ENCODE data around the gene ITIH5.
A peak's percentile ranks its signal among the peaks of the same experiment; 100 is the strongest.
"Not testable (repeated sequence)": the region's sequence is repeated elsewhere in the genome, so short reads cannot be mapped to it uniquely, and the experiment has no call there.

The ITIH5 gene

GRCh38 chr10:7687228-7687907, 20.6 kb upstream of the ITIH5 start:
- DNase-seq = peak; percentile 81

DNA sequence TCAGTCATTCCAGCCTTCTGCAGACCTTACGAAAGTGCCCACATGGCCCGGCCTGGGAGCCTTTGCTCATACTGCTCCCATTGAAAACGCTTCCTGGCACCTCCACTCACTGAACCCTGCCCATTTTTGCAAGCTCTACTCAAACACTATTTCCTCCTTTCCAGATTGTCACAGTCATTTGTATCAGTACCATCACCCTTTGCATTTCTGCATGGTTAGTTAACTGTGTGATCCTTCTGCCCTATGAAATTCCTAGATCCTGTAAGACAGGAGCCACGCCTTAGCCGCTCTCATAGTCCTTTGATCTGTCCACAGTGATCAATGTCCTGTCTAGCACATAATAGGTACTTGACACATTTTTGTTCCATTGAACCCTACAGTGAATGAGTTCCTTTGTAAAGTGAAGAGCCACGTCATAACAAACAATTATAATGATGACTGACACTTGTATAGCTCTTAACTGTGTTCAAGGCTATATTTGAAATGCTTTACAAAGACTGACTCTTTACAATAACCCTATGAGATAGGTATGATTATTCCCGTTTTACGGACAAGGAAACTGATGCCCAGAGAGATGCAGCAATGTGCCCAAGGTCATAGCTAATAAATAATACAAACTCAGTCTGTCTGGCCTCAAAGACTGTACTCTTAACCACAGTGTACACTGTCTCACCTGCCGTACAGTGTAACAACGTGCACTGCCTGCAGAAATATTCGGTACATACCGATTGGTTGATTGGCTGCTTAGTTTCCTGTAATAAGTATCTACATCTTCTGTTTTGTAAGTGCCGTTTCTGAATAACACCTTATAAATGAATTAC, 19.8 kb upstream of the ITIH5 start:
- DNase-seq = no peak

DNA sequence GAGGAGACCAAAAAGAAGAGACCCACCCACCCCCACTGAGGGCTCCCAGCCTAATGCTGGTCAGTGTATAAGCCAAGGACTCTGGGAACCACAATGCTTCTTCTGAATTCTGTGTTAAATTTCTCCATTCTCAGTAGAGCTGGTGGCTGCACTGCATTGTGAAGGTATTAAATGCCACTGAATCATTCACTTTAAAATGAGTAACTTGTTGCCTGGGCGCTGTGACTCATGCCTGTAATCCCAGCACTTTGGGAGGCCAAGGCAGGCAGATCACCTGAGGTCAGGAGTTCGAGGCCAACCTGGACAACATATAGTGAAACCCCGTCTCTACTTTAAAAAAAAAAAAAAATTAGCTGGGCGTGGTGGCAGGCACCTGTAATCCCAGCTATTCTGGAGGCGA, 13.3 kb upstream of the ITIH5 start:
- not testable (repeated sequence) for DNase-seq

GRCh38 chr10:7679256-7679655, 12.5 kb upstream of the ITIH5 start:
- no peak for DNase-seq

DNA sequence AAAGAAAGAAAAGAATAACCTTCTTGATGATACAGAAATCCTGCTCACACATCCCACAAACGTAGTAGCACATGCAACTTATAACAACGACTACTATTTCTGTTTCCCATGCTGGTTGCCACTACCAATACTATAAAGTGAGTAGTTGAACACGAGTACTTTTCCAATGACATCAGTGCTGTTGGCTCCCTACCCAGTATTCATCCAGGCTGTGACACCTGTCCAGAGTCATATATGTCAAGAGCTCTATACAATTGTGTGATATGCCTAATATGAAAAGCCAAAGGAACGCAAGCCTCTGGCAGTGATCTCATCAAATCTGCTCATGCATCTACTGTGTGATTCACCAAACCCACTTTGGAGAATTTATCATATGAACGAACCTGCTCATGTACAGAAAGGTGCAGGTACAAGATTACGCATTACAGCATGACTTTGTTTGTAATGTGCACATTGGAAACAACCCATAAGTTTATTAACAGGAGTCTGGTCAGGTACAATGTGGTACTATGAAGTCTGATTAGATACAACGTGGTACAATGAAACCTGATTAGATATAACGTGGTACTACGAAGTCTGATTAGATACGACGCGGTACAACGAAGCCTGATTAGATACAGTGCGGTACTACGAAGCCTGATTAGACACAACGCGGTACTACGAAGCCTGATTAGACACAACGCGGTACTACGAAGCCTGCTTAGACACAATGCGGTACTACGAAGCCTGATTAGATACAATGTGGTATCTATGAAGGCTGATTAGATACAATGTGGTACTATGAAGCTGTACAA, 5.8 kb upstream of the ITIH5 start:
- DNase-seq = no peak

- DNase-seq = no peak
Observed at GRCh38 chr10:7670157-7670556, 3.4 kb upstream of the ITIH5 start.

- DNase-seq = peak; percentile 16
Observed at GRCh38 chr10:7667262-7668141, 736 bp upstream of the ITIH5 start.

DNA sequence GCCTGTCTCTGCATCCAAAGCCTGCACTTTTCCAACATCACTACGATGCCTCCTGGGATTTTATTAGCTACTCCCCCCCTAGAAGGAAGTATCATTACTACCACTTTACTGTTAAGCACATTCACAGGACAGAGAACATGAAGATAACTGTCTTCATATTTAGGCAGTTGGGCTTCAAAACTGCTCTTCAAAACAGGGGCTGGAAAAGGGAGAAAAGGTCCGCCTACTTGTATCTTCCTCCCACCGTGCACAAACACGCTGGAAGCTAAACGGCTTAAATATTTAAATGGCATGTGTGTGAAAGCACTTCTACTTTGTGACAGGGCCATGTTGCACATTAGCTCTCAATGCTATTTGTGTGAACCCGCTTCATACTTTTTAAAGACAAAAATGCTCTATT, 999 bp downstream of the ITIH5 start:
- DNase-seq = no peak

GRCh38 chr10:7664707-7665106, 2.1 kb downstream of the ITIH5 start:
- no peak for DNase-seq

- no peak for DNase-seq
Observed at GRCh38 chr10:7662522-7662921, 4.2 kb downstream of the ITIH5 start.

DNA sequence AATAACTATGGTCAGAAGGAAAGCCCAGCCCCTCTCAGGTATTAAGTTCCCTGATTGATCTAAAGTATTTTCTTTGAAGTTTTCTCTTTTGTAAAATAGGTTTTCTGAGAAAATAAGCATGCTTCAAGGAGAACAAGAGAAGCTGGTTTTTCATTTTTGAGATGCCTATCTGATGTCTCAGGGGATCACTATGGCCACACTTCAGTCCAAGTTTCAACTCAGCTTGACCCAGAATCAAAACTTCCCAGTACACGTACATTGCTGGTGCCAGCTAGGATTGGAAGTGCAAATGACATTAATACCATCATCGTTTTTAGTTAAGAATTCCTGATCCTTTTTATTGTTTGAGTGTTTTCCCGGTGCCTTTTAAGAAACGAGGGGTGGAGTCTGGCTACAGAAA, 7.2 kb downstream of the ITIH5 start:
- no peak for DNase-seq

DNA sequence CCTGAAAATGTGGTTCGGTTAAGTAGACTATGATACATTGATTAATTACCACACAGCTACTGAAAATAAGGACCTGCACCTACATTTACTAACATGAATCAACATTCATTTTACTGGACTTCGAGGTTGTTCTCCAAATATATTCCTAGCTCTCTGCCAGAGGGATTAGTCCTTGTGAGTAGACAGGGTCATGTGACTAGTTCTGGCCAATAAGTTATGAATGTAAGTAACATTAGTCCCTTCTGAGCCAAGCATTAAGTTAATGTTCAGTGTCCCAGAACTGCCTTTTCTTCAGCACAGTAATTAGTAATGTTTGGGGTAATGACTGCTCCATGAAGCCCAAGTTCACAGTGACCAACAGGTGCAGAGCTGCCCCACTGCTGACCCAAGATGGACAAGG, 9.2 kb downstream of the ITIH5 start:
- no peak for DNase-seq

- DNase-seq = not testable (repeated sequence)
Observed at GRCh38 chr10:7657079-7657478, 9.7 kb downstream of the ITIH5 start.

- no peak for DNase-seq
Observed at GRCh38 chr10:7651853-7652470, 14.8 kb downstream of the ITIH5 start.

DNA sequence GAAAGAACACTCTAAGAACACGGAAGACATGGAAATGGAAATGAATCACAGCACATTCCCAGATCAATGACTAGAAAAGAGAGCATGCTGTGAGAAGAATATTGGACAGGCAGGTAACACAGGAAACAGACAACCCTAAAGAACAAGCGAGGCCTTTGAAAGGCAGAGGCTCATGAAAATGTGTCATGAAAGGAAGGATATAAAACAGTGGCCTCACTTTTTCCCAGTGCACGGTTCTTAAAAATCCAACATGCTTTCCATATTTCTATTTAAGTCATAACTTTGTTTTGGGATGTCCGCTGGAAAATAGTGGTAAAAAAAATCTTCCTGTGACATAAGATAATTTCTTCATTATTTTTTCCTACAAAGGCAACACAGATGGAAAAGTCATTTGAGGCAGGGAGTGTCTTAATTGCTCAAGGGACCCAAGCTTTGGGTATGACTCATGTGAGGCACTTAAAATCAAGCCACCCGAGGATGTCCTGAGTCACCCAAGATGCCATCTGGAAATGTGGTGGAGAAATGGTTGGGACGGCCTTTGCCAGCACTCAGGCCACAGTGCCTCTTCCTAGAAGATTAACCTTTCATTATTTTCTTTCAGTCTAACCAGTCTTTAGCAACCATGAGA, 17.0 kb downstream of the ITIH5 start:
- no peak for DNase-seq

- no peak for DNase-seq
Observed at GRCh38 chr10:7647062-7647664, 19.6 kb downstream of the ITIH5 start.

- DNase-seq = no peak
Observed at GRCh38 chr10:7642491-7643011, 24.2 kb downstream of the ITIH5 start.

DNA sequence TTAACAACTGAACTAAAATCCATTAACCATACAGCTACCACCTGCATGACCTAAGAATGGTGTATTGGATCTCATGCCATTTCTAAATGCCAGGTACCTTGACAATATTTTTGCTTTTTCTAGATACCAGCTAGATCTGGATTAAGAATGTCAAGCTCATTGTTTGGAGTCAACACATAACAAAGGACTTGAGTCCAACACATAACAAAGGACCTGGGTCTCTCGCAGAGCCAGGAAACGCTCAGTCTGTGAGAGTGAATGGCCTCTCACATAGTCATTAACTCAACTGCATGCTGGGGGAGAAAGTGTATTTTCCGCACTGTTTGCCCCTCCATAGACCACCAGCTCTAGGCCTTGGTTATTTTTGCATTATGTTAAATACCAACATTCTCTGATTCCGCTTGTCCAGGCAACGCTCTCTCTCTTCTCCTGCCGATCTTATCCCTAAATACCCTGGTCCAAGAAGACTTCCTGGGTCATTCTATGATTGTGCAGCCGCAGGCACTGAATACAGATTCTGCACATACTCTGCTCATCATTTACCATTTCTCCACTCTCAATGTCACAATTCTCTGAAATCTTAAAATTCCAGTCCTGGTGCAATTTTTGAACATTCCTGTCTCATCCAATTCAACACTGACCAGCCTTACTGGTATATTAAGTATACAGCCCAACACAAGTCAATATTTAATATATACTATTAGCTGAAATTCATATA, 31.2 kb downstream of the ITIH5 start:
- no peak for DNase-seq

GRCh38 chr10:7634142-7634894, 32.4 kb downstream of the ITIH5 start:
- no peak for DNase-seq

Data from CD4-positive, alpha-beta T cell treated with Interleukin-17A for 4 hours (primary cell).